Pancreas (tissue), 10 donors: ENCODE data around the gene STAT4. TPM values are rescaled to one million over a fixed set of nuclear protein-coding genes. Genes with fewer than 3 reads are reported as not detected.

ENCODE experiments used
- ATAC-seq, 4 donors: fragments of 200-7000 bp; cut with Tn5 transposase; one replicate each; pipeline versions ENCODE4 v1.8.0 to v1.9.1; 2020; ENCODE audit warnings: mild to moderate bottlenecking in 4 of 4, moderate library complexity in 4 of 4
- DNase-seq, 6 donors: peaks; one replicate each; pipeline ENCODE4 v3.0.0-alpha.2; 2020
- FAIRE-seq: peaks from 2 replicates; lab custom pipeline; 2012; peaks lifted over from hg19 to GRCh38; lab: Jason Lieb, UNC
- H3K27ac ChIP-seq, 4 donors: fragments of 200-600 bp; sonication (generic); 1 replicate in 3 of 4; 2 replicates in 1 of 4; pipeline versions ENCODE4 v1.5.0 to v1.8.0; 2020
- H3K27me3 ChIP-seq, 4 donors: fragments of 200-600 bp; one replicate each; pipeline ENCODE4 v1.8.0; 2021
- H3K36me3 ChIP-seq, 3 donors: fragments of 200-600 bp; sonication (generic) in 1 of 3; one replicate each; pipeline versions ENCODE4 v1.5.0 to v1.8.0; 2020 to 2021
- H3K4me1 ChIP-seq, 3 donors: fragments of 200-600 bp; one replicate each; pipeline ENCODE4 v1.8.0; 2021
- H3K4me3 ChIP-seq, 4 donors: fragments of 200-600 bp; sonication (generic) in 2 of 4; one replicate each; pipeline versions ENCODE4 v1.5.0 to v1.8.0; 2020 to 2021
- H3K9me3 ChIP-seq, 4 donors: fragments of 200-600 bp; one replicate each; pipeline ENCODE4 v1.8.0; 2021
- WGBS, 2 donors: extraction: QIAGEN DNeasy Blood & Tissue Kit; methylation state at CpG; one replicate each; pipeline ENCODE4 v1.1.7; 2013; 5-methylcytosine and 5-hydroxymethylcytosine counted together
- intact Hi-C, 3 donors: fragments of 100-400 bp; cut with DNase I; formaldehyde crosslinking; loops; one replicate each; pipeline versions ENCODE4 v1.11.1 to v1.14.2; 2022
- polyA plus RNA-seq, 2 donors: library from polyadenylated mRNA; stranded (reverse); fragments of 200-250 nt; gene quantifications; one replicate each; pipeline ENCODE4 v1.2.3, GENCODE V29; 2013
- total RNA-seq, 6 donors: library from RNA; stranded (reverse); fragmentation: NEBNext Ultra II Directional in 4 of 6; extraction: Animal tissue kit (Norgen Biotek cat#: 25700) in 4 of 6; gene quantifications; one replicate each; pipeline versions ENCODE4 v1.2.1 to v1.2.4, GENCODE V29; 2021 to 2023
- TF ChIP-seq, protein P1 (sequence below), 4 donors: fragments of 200-600 bp; sonication (generic) in 3 of 4; IDR thresholded peaks; one replicate each; pipeline versions ENCODE4 v1.5.0 to v1.8.0; 2021; ENCODE audit warnings: antibody characterized with exemption in 4 of 4
- donor health status: healthy with polysubstance abuse.
- donor health status: DM: no; HTN: no; CAD: no; lungs with moderate emphysema.
- donor health status: DM: no; HTN: no; CAD: no.
- donor health status: control.
- donor health status: control.
- donor health status: Bipolar disorder and iron deficiency.
- donor health status: DM: yes; HTN: yes; CAD: no.
- donor health status: DM: no; HTN: no; CAD: no.
- donor health status: DM: no; HTN: no; CAD: no.
- donor health status: DM: yes; HTN: yes; CAD: no.

STAT4 gene
- total and polyA plus RNA-seq, 8 donors = 0.60 to 6.4 (median 1.8) TPM

DNA sequence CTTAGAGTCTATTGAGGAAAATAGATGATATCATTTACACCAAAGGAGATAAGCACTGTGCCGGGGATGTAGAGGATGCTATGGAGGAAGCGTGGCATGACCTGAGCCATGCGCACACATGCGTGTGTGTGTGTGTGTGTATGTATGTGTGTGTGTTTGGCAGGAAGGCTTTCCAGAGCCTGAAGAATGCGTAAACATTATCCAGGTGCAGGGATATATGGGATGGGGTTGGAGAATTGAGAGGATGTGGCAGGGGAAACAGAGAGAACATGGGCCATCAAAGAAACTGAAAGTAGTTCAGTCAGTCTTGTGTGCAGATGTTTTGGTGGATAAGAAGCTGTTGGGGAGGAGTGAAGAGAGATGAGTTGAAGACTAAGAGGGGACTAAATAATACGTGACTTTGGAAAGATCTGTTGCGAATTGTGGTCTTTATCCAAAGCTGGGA lies 127.5 kb downstream of the STAT4 start:
- Histone ChIP-seq H3K36me3 (no peaks in the 10 kb centered on the region), H3K27me3 (no peaks in the 10 kb centered on the region), H3K9me3 (no peaks in the 10 kb centered on the region), H3K4me3 (no peak overlapping the region), H3K27ac (no peak overlapping the region), H3K4me1 (peaks cover 0 to 17% (median 7%) of the 10 kb centered on the region in 3 donors)
- intact Hi-C loops = loop anchor here in 1 of 3 donors (10.0 kb wide), 1 partner anchor 238 kb away; no protein-coding TSS in a partner anchor
- TF ChIP-seq, protein P1, sequence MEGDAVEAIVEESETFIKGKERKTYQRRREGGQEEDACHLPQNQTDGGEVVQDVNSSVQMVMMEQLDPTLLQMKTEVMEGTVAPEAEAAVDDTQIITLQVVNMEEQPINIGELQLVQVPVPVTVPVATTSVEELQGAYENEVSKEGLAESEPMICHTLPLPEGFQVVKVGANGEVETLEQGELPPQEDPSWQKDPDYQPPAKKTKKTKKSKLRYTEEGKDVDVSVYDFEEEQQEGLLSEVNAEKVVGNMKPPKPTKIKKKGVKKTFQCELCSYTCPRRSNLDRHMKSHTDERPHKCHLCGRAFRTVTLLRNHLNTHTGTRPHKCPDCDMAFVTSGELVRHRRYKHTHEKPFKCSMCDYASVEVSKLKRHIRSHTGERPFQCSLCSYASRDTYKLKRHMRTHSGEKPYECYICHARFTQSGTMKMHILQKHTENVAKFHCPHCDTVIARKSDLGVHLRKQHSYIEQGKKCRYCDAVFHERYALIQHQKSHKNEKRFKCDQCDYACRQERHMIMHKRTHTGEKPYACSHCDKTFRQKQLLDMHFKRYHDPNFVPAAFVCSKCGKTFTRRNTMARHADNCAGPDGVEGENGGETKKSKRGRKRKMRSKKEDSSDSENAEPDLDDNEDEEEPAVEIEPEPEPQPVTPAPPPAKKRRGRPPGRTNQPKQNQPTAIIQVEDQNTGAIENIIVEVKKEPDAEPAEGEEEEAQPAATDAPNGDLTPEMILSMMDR (IDR thresholded peaks at IDR 0.05) = no peak
- ATAC-seq = no peak
- 93 to 95% methylated on average over 7 of the region's 7 CpGs for WGBS, 2 donors
- no peak for DNase-seq
- no peak for FAIRE-seq

DNA sequence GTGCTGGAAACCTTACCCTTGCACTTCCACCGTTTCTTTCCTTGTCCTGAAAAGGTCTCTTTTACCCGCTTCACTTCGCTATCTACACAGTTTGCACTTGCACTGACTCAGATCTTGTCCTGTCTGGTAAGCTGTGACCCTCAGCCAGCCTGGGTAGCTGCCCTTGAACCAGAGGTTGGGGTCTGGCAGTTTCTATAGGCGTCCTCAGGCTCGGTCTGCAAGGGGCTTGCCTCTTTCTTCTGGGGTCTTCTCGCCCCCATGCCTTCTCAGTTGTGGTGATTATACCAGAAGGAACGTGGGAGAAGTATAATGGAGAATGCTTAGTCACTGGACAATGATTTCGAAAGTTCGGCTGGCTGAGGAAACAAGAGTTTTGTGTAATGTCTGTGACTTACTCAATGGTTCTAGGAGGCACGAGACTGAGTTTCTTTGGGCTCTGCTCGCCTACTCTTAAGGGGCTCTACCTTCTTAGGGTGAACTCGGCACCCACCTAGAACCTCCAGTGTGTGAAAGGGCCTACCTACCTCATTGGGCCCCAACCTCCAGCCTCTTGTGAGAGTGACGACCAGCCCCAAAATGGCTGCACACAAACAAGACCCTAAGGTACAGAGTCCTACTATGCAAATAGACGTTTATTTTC lies 129.9 kb downstream of the STAT4 start:
- Histone ChIP-seq H3K27me3 (no peaks in the 10 kb centered on the region), H3K4me3 (peak overlapping the region; percentile 54 to 78 (median 68)), H3K36me3 (no peaks in the 10 kb centered on the region), H3K27ac (peak overlapping the region; percentile 70 to 96 (median 90)), H3K9me3 (no peaks in the 10 kb centered on the region), H3K4me1 (peaks cover 0 to 17% (median 7%) of the 10 kb centered on the region in 3 donors)
- TF ChIP-seq, protein P1 (IDR thresholded peaks at IDR 0.05) = no peak
- DNase-seq = peak in 2 of 6 donors; percentile 31 to 36
- FAIRE-seq = no peak
- peak; percentile 26 to 67 (median 44) for ATAC-seq
- WGBS, 2 donors = 13 to 14% methylated on average over 14 of the region's 14 CpGs
- intact Hi-C loops = loop anchor here in 1 of 3 donors (10.0 kb wide), 1 partner anchor 236 kb away; no protein-coding TSS in a partner anchor

DNA sequence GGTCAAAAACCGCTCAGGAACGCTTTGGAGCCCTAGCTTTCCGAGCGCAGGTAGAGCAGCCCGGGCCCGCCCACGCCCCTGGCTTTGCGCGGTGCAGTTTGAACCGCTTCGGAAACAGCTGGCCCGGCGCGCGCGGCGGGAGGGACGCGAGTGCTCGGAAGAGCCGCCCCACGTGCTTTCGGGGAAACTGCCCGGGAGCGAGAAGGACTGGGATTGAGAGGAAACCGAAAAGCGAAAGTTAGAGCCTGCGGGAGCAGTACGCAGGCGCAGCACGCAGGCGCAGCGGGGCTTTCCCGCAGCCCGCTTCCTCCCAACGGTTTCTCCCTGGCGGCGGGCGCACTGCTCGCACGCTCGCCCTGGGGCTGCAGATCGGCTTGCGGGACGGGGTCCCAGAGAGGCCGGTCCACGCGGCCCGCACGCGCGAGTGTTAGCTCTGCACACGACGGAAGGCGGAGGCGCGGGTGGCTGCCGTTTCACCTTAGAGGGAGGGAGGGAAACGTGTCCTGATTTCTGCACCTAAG lies 130.5 kb downstream of the STAT4 start:
- Histone ChIP-seq H3K4me1 (peaks cover 0 to 17% (median 7%) of the 10 kb centered on the region in 3 donors), H3K4me3 (peak overlapping the region; percentile 54 to 78 (median 68)), H3K27me3 (no peaks in the 10 kb centered on the region), H3K27ac (peak overlapping the region; percentile 70 to 96 (median 90)), H3K36me3 (no peaks in the 10 kb centered on the region), H3K9me3 (no peaks in the 10 kb centered on the region)
- intact Hi-C loops = loop anchor here in 1 of 3 donors (10.0 kb wide), 1 partner anchor 235 kb away; no protein-coding TSS in a partner anchor
- TF ChIP-seq, protein P1 (IDR thresholded peaks at IDR 0.05) = no peak
- FAIRE-seq (no peak), DNase-seq (peak; percentile 91 to 98 (median 96)), ATAC-seq (peak; percentile 96 to 99 (median 98))
- whole genome bisulfite sequencing, 2 donors = 0% methylated on average over 55 to 59 of the region's 59 CpGs

DNA sequence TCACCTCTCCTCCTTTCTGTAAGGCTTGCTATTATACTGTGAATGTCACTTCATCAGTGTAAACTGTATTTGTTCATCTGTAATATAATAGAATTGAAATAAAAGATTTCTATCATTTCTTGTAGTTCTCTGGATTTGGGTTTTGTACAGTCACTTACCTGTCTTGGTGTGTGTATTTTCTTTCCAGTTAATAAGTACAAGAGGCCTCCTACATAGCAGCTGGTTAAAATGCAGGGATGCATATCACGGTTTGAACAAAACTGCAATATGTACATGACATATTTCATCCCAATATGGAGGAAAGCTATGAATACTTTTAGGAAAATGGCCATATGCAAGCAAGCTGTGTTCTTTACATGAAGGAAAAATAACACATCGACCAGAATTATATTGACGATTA lies 131.4 kb downstream of the STAT4 start:
- Histone ChIP-seq H3K9me3 (no peaks in the 10 kb centered on the region), H3K4me1 (peaks cover 0 to 21% (median 7%) of the 10 kb centered on the region in 3 donors), H3K27me3 (no peaks in the 10 kb centered on the region), H3K4me3 (no peak overlapping the region), H3K27ac (peak overlapping the region in 2 of 4 donors; percentile 35 to 96), H3K36me3 (no peaks in the 10 kb centered on the region)
- FAIRE-seq (no peak), DNase-seq (no peak), ATAC-seq (no peak)
- 72 to 78% methylated on average over 3 of the region's 3 CpGs for WGBS, 2 donors
- intact Hi-C loops = loop anchor here in 1 of 3 donors (10.0 kb wide), 1 partner anchor 165 kb away; no protein-coding TSS in a partner anchor
- TF ChIP-seq, protein P1 (IDR thresholded peaks at IDR 0.05) = no peak
